AG04449 (cell line): Measurements from ENCODE around the gene UHMK1.
"Not testable (repeated sequence)": the region's sequence is repeated elsewhere in the genome, so short reads cannot be mapped to it uniquely, and the experiment has no call there.

Experiments
- CTCF ChIA-PET: fragments of 350-600 bp; formaldehyde crosslinking; extraction: SDS; loops from one replicate; lab custom pipeline; 2021; ENCODE audit warnings: antibody characterized with exemption; lab: Yijun Ruan, JAX
- POLR2A ChIA-PET: fragments of 400-600, 350-600 bp; formaldehyde crosslinking; extraction: SDS; loops from one replicate; lab custom pipeline; 2020; ENCODE audit warnings: antibody characterized with exemption, inconsistent platforms; lab: Yijun Ruan, JAX
- DNase-seq: peaks from one replicate; pipeline ENCODE4 v3.0.0-alpha.2; 2010; ENCODE audit warnings: low read depth, low spot score
- H3K4me3 ChIP-seq: 2 replicates; pipeline ENCODE4 v1.5.1; 2011; ENCODE audit warnings: low read depth, mild to moderate bottlenecking, control low read depth, low read length
- TF ChIP-seq, protein P1 (sequence below): IDR thresholded peaks from one replicate; pipeline ENCODE4 v1.5.1; 2011; ENCODE audit warnings: mild to moderate bottlenecking, moderate library complexity, low read length, control low read depth, inconsistent platforms; ENCODE audit not compliant: insufficient read depth; ENCODE audit errors: missing control alignments

UHMK1 gene, protein sequence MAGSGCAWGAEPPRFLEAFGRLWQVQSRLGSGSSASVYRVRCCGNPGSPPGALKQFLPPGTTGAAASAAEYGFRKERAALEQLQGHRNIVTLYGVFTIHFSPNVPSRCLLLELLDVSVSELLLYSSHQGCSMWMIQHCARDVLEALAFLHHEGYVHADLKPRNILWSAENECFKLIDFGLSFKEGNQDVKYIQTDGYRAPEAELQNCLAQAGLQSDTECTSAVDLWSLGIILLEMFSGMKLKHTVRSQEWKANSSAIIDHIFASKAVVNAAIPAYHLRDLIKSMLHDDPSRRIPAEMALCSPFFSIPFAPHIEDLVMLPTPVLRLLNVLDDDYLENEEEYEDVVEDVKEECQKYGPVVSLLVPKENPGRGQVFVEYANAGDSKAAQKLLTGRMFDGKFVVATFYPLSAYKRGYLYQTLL

DNA sequence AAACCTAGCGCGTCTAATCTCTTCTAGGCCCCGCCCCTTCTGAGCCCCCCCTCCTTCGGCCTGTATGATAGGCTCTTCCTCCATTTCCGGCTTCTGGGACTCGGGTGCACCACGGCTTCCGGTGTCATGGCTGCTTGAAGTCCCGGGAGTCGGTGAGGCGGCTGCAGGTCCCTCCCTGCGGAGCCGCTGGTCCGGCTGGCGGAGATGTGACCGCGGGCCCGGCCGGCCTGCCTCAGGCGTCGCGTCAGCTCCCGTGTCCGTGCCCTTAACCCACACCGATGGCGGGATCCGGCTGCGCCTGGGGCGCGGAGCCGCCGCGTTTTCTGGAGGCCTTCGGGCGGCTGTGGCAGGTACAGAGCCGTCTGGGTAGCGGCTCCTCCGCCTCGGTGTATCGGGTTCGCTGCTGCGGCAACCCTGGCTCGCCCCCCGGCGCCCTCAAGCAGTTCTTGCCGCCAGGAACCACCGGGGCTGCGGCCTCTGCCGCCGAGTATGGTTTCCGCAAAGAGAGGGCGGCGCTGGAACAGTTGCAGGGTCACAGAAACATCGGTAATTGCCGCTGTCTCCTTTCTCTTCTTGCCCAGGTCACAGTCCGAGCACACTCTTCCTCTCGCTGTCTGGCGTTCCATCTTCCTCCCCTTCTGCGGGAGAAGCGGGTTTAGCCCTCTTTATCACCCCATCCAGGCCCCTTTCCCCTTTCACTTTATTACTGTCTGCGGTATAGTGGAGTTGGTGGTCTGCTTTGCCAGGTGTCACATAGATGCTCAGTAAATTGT, at the start of gene UHMK1:
Gene UHMK1 (plus strand): TSS at position 96 of the 773 bp plus-strand sequence. CDS start 183 bp downstream, at position 279.
- ChIA-PET CTCF (interaction anchor here (1.0 to 1.2 kb wide), 2 partner anchors 102 to 442 kb away, joined by 3 read pairs; no protein-coding TSS in a partner anchor), POLR2A (no interaction called here)
- peak within 1 kb of the TSS; percentile 94 for H3K4me3 ChIP-seq
- TF ChIP-seq, protein P1, sequence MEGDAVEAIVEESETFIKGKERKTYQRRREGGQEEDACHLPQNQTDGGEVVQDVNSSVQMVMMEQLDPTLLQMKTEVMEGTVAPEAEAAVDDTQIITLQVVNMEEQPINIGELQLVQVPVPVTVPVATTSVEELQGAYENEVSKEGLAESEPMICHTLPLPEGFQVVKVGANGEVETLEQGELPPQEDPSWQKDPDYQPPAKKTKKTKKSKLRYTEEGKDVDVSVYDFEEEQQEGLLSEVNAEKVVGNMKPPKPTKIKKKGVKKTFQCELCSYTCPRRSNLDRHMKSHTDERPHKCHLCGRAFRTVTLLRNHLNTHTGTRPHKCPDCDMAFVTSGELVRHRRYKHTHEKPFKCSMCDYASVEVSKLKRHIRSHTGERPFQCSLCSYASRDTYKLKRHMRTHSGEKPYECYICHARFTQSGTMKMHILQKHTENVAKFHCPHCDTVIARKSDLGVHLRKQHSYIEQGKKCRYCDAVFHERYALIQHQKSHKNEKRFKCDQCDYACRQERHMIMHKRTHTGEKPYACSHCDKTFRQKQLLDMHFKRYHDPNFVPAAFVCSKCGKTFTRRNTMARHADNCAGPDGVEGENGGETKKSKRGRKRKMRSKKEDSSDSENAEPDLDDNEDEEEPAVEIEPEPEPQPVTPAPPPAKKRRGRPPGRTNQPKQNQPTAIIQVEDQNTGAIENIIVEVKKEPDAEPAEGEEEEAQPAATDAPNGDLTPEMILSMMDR: no peak
- DNase-seq: peak; percentile 40

DNA sequence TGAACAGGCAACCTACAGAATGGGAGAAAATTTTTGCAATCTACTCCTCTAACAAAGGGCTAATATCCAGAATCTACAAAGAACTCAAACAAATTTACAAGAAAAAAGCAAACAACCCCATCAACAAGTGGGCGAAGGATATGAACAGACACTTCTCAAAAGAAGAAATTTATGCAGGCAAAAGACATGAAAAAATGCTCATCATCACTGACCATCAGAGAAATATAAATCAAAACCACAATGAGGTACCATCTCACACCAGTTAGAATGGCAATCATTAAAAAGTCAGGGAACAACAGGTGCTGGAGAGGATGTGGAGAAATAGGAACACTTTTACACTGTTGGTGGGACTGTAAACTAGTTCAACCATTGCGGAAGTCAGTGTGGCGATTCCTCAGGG, 43.3 kb upstream of the UHMK1 start:
- H3K4me3 ChIP-seq, DNase-seq, CTCF ChIA-PET, POLR2A ChIA-PET: not testable (repeated sequence)

DNA sequence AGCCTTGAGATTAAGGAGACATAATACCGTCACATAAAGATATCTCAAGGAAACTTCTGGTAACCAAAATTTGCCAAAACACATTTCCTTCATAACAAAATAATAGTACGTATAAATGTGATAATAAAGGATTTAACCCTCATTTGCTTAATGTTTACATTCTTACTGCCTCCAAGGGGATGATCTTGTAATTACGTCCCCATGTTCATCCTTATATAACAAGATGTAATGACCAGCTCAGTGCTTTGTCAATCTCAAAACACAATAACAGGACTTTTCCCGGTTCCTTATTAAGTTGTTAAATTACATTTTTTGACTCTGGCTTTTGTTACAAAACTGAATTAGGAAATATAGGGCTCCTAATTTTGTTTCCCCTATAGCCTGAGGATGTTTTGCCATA, 41.3 kb upstream of the UHMK1 start:
- H3K4me3 ChIP-seq: no peak overlapping the region
- TF ChIP-seq, protein P1: no peak
- POLR2A ChIA-PET: no interaction called here
- DNase-seq: no peak
- CTCF ChIA-PET: no interaction called here

DNA sequence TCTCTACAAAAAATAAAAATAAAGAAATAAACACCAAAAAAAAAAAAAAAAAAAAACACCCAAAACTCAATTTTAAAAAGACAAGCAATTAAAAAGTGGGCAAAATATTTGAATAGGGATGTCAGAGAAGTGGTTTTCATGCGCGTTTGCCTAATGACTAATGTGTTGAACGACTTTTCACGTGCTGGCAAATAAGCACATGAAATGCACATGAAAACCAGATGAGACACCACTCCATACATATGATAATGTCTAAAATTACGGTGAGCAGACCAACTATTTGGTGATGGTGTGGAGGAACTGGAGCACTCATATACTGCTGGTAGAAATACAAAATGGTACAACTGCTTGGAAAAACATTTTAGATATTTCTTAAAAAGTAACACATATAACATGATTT, 39.4 kb upstream of the UHMK1 start:
- DNase-seq: no peak
- H3K4me3 ChIP-seq: no peak overlapping the region
- POLR2A ChIA-PET: no interaction called here
- TF ChIP-seq, protein P1: no peak
- CTCF ChIA-PET: no interaction called here

DNA sequence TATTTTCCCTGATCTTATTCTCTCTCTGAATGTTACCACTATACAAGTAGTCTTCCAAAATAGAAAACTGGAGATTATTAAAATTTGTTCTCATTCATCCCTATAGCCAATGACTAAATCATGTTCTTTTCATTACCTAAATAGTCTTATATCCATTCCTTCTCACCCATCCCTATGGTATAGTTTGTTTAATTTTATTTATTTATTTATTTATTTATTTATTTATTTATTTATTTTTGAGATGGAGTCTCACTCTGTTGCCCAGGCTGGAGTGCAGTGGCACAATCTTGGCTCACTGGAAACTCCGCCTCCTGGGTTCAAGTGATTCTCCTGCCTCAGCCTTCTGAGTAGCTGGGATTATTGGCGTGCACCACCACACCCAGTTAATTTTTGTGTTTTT, 35.2 kb upstream of the UHMK1 start:
- DNase-seq, H3K4me3 ChIP-seq, CTCF ChIA-PET, POLR2A ChIA-PET: not testable (repeated sequence)

DNA sequence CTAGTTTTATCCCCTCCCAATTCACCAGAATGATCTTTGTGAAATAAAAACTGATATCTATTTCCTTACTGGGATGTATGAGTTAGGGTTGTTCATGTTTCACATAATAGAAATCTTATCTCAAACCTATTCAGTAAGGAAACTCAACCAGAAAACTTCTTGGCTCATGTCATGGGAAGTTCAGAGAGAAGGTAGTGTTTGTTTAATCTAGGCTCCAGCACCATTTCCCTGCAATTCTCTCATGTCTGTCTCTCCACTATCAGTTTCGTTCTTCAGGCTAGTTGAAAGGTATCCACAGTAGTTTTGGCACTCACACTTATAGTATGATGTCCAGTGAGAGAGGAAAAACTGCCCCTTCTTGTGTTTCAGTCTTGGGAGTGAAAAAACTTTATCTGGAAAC, 34.6 kb upstream of the UHMK1 start:
- POLR2A ChIA-PET: no interaction called here
- TF ChIP-seq, protein P1: no peak
- CTCF ChIA-PET: no interaction called here
- no peak overlapping the region for H3K4me3 ChIP-seq
- DNase-seq: no peak

DNA sequence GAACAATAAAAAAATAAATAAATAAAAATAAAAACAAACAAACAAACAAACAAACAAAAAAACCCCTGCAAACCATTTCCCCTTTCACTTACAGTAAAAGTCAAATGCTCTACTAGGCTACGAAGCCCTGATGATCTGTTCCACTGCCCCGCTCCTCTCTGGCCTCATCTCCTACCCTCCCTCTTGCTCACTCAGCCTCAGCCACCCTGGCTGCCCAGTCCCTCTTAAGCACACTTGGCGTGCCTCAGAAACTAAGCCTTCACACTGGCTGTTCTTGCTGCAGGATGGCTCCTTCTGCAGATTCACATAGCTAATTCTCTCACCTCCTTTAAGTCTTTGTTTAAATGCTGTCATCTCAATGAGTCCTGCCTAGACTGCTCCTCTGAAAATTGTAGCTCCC, 30.8 kb upstream of the UHMK1 start:
- CTCF ChIA-PET: no interaction called here
- POLR2A ChIA-PET: no interaction called here
- no peak for DNase-seq

More for the DNA sequence above, 30.8 kb upstream of the UHMK1 start:
- TF ChIP-seq, protein P1: no peak
- no peak overlapping the region for H3K4me3 ChIP-seq
